HK-2 (cell line): ENCODE data around the gene MAN2A1.

Source experiments
- DNase-seq: peaks from one replicate; pipeline ENCODE4 v3.0.0-alpha.2; 2018; ENCODE audit not compliant: unreplicated experiment

MAN2A1 gene

GRCh38 chr5:109689740-109690241 is at the start of gene MAN2A1:
MAN2A1 (plus strand) TSS chr5:109689927; CDS start chr5:109690418, 491 bp downstream.
- peak; percentile 73 for DNase-seq

GRCh38 chr5:109640976-109641375 is 48.8 kb upstream of the MAN2A1 start:
- no peak for DNase-seq

- DNase-seq = no peak
These were observed 45.9 kb upstream of the MAN2A1 start for GRCh38 chr5:109643791-109644350.

- no peak for DNase-seq
These were observed 44.9 kb upstream of the MAN2A1 start for GRCh38 chr5:109644829-109645228.

GRCh38 chr5:109645707-109646192 is 44.0 kb upstream of the MAN2A1 start:
- no peak for DNase-seq

- DNase-seq = no peak
These were observed 40.4 kb upstream of the MAN2A1 start for GRCh38 chr5:109649318-109649717.

GRCh38 chr5:109650493-109650892 is 39.2 kb upstream of the MAN2A1 start:
- no peak for DNase-seq

GRCh38 chr5:109652096-109652495 is 37.6 kb upstream of the MAN2A1 start:
- DNase-seq = no peak

- DNase-seq = no peak
These were observed 36.7 kb upstream of the MAN2A1 start for GRCh38 chr5:109653042-109653441.

GRCh38 chr5:109653561-109654239 is 36.0 kb upstream of the MAN2A1 start:
- DNase-seq = no peak

GRCh38 chr5:109654455-109654854 is 35.3 kb upstream of the MAN2A1 start:
- DNase-seq = peak; percentile 57

GRCh38 chr5:109655841-109656240 is 33.9 kb upstream of the MAN2A1 start:
- DNase-seq = no peak

- peak; percentile 64 for DNase-seq
These were observed 32.9 kb upstream of the MAN2A1 start for GRCh38 chr5:109656829-109657228.

GRCh38 chr5:109659901-109660300 is 29.8 kb upstream of the MAN2A1 start:
- DNase-seq = no peak

- DNase-seq = no peak
These were observed 29.4 kb upstream of the MAN2A1 start for GRCh38 chr5:109660301-109660700.

- DNase-seq = no peak
These were observed 21.5 kb upstream of the MAN2A1 start for GRCh38 chr5:109668237-109668636.

GRCh38 chr5:109668668-109669422 is 20.9 kb upstream of the MAN2A1 start:
- DNase-seq = no peak

- DNase-seq = no peak
These were observed 19.6 kb upstream of the MAN2A1 start for GRCh38 chr5:109669991-109670706.

- no peak for DNase-seq
These were observed 18.6 kb upstream of the MAN2A1 start for GRCh38 chr5:109671136-109671535.

- no peak for DNase-seq
These were observed 15.1 kb upstream of the MAN2A1 start for GRCh38 chr5:109674596-109674995.

- DNase-seq = no peak
These were observed 12.8 kb upstream of the MAN2A1 start for GRCh38 chr5:109676920-109677319.

- no peak for DNase-seq
These were observed 11.3 kb upstream of the MAN2A1 start for GRCh38 chr5:109678447-109678846.
